Loucy (cell line): ENCODE data around the gene PILRB.

Source experiments
- EZH2phosphoT487 ChIP-seq: fragments of 200-600 bp; IDR thresholded peaks from 2 replicates; pipeline ENCODE4 v1.6.1; 2018; ENCODE audit warnings: antibody characterized with exemption, mild to moderate bottlenecking, moderate library complexity, borderline replicate concordance
- TF ChIP-seq, protein P1 (sequence below): fragments of 200-600 bp; sonication (generic); conservative IDR thresholded peaks from 2 replicates; pipeline ENCODE4 v1.5.1; 2014; ENCODE audit warnings: mild to moderate bottlenecking, antibody characterized with exemption, low read length

DNA sequence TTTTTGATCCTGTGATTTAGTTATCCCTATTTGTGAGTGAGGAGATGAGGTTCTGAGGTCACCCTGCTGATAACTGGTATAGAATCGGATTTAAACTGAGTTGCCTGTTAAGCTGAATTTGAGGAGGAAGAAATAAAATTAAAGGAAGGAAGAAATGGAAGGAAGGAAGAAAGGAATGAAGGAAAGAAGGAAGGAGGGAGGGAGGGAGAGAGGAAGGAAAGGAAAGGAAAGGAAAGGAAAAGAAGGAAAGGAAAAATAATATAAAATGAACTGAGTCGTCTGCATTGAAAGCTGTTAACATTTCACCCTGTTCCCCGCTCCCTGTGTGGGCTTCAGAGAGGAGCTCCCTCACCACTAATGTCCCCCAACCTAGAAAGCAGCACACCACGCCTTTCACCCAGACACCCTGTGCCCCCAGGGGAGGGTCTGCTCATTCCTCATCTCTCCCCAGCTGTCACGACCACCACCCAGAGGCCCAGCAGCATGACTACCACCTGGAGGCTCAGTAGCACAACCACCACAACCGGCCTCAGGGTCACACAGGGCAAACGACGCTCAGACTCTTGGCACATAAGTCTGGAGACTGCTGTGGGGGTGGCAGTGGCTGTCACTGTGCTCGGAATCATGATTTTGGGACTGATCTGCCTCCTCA is 31.6 kb downstream of the PILRB start:
- no peak for TF ChIP-seq EZH2phosphoT487
- TF ChIP-seq, protein P1, sequence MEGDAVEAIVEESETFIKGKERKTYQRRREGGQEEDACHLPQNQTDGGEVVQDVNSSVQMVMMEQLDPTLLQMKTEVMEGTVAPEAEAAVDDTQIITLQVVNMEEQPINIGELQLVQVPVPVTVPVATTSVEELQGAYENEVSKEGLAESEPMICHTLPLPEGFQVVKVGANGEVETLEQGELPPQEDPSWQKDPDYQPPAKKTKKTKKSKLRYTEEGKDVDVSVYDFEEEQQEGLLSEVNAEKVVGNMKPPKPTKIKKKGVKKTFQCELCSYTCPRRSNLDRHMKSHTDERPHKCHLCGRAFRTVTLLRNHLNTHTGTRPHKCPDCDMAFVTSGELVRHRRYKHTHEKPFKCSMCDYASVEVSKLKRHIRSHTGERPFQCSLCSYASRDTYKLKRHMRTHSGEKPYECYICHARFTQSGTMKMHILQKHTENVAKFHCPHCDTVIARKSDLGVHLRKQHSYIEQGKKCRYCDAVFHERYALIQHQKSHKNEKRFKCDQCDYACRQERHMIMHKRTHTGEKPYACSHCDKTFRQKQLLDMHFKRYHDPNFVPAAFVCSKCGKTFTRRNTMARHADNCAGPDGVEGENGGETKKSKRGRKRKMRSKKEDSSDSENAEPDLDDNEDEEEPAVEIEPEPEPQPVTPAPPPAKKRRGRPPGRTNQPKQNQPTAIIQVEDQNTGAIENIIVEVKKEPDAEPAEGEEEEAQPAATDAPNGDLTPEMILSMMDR: no peak
